HEK293 (cell line): ENCODE data around the gene HTR2C.

Experiments
- CTCF ChIP-seq: fragments of 450-650 bp; formaldehyde crosslinking; IDR thresholded peaks from 2 replicates; pipeline ENCODE4 v1.5.1; 2016; ENCODE audit warnings: missing biosample characterization, missing genetic modification characterization
- HIC1 ChIP-seq: fragments of 450-650 bp; formaldehyde crosslinking; IDR thresholded peaks from 2 replicates; pipeline ENCODE4 v1.5.1; 2016; ENCODE audit warnings: missing biosample characterization, missing genetic modification characterization
- KLF9 ChIP-seq: fragments of 450-650 bp; formaldehyde crosslinking; IDR thresholded peaks from 2 replicates; pipeline ENCODE4 v1.5.1; 2016; ENCODE audit warnings: missing biosample characterization, missing genetic modification characterization, low read depth
- OVOL3 ChIP-seq: fragments of 450-650 bp; formaldehyde crosslinking; IDR thresholded peaks from 2 replicates; pipeline ENCODE4 v1.5.1; 2016; ENCODE audit warnings: missing biosample characterization, missing genetic modification characterization
- ZBTB11 ChIP-seq: fragments of 450-650 bp; formaldehyde crosslinking; conservative IDR thresholded peaks from 2 replicates; pipeline ENCODE4 v1.5.1; 2016; ENCODE audit warnings: low read depth, missing biosample characterization, missing genetic modification characterization
- ZNF488 ChIP-seq: fragments of 450-650 bp; formaldehyde crosslinking; IDR thresholded peaks from 2 replicates; pipeline ENCODE4 v1.5.1; 2016; ENCODE audit warnings: missing biosample characterization, missing genetic modification characterization
- ZSCAN18 ChIP-seq: fragments of 450-650 bp; formaldehyde crosslinking; IDR thresholded peaks from 2 replicates; pipeline ENCODE4 v1.5.1; 2016; ENCODE audit warnings: missing biosample characterization, missing genetic modification characterization
- ZXDB ChIP-seq: fragments of 450-650 bp; formaldehyde crosslinking; IDR thresholded peaks from 2 replicates; pipeline ENCODE4 v1.5.1; 2016; ENCODE audit warnings: missing biosample characterization, missing genetic modification characterization
- TF ChIP-seq, protein P1 (sequence below): fragments of 450-650 bp; formaldehyde crosslinking; IDR thresholded peaks from 2 replicates; pipeline ENCODE4 v1.5.1; 2016; ENCODE audit warnings: missing biosample characterization, missing genetic modification characterization

DNA sequence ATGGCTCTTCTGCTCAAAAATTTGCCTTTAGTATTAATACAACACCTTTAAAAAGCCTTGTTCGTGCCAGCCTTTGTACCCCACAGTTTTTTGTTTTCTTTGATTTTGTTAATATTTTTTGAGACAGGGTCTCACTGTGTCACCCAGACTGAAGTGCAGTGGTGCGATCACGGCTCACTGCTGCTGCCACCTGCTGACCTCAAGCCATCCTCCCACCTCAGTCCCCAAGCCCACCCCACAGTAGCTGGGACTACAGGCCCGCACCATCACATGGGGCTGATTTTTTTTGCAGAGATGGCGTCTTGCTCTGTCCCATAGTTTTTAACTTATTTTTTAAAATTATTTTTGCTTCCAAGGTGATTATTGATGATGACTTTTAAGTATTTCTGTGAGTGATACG, 134.0 kb downstream of the HTR2C start:
- TF ChIP-seq ZNF488 (tag by site-specific recombination) (no peak), CTCF (tag by site-specific recombination) (peak; percentile 20; the same call in 1 of the 2 replicates), ZBTB11 (tag by site-specific recombination) (no peak), ZXDB (tag by site-specific recombination) (no peak), HIC1 (no peak), ZSCAN18 (tag by site-specific recombination) (no peak), KLF9 (no peak), OVOL3 (no peak)
- TF ChIP-seq, protein P1, sequence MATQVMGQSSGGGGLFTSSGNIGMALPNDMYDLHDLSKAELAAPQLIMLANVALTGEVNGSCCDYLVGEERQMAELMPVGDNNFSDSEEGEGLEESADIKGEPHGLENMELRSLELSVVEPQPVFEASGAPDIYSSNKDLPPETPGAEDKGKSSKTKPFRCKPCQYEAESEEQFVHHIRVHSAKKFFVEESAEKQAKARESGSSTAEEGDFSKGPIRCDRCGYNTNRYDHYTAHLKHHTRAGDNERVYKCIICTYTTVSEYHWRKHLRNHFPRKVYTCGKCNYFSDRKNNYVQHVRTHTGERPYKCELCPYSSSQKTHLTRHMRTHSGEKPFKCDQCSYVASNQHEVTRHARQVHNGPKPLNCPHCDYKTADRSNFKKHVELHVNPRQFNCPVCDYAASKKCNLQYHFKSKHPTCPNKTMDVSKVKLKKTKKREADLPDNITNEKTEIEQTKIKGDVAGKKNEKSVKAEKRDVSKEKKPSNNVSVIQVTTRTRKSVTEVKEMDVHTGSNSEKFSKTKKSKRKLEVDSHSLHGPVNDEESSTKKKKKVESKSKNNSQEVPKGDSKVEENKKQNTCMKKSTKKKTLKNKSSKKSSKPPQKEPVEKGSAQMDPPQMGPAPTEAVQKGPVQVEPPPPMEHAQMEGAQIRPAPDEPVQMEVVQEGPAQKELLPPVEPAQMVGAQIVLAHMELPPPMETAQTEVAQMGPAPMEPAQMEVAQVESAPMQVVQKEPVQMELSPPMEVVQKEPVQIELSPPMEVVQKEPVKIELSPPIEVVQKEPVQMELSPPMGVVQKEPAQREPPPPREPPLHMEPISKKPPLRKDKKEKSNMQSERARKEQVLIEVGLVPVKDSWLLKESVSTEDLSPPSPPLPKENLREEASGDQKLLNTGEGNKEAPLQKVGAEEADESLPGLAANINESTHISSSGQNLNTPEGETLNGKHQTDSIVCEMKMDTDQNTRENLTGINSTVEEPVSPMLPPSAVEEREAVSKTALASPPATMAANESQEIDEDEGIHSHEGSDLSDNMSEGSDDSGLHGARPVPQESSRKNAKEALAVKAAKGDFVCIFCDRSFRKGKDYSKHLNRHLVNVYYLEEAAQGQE (tag by site-specific recombination): no peak
